Measurements from ENCODE around the gene TSPAN14. TPM values are rescaled to one million over a fixed set of nuclear protein-coding genes. Genes with fewer than 3 reads are reported as not detected.

Gene TSPAN14
- total RNA-seq, 1 experiment from 2014 or later, result 3.4 TPM

DNA sequence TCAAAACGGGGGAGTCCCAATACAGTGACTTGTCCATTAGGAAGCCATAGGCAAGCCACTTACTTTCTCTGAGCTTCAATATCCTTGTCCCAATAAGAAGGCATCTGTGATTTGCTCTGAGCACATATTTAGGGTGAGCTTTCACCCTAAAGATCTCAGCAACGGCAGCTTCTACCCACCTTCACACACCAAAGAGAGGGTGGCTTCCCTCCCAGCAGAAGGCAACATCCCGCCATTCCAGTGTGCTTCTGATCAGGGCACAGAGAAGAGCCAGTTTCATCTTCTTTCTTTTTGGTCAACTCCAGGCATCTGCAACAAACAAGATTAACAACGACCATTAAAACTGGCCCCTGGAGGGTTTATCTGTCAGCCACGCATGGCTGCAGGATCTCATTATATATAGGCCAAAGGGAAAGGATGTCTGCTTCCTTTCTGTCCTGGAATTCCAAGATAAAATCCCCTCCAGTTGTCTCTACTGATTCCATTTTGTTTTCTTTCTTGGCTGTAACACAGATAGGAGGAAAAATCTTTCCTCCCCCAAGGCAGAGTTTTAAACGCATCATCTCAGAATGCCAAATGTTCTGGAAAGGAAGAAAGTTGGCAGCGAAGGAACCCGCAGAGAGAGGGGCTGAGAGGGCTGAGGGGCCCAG, 83.1 kb downstream of the TSPAN14 start:
- DNase-seq, result no peak
- Histone ChIP-seq H3K4me2 (ENCODE audit: low read depth, low read length, poor library complexity, severe bottlenecking) (peak overlapping the region; percentile 63), H3K4me3 (ENCODE audit: low read length) (no peak overlapping the region; the same call in 1 of the 2 replicates)

GRCh38 chr10:80537736-80538480, 83.8 kb downstream of the TSPAN14 start, which contains the start of gene SH2D4B:
TSS of gene SH2D4B (plus strand) at chr10:80537902. CDS start at chr10:80538332, 430 bp downstream.
- Histone ChIP-seq H3K4me1 (ENCODE audit: low read length) (peaks cover 18% of the 10 kb centered on the region), H3K4me2 (ENCODE audit: low read depth, low read length, poor library complexity, severe bottlenecking) (peak within 1 kb of the TSS; percentile 63), H4K20me1 (ENCODE audit: insufficient read depth, low read depth, low read length) (no peaks in the 10 kb centered on the region)

More for the DNA sequence above, 83.1 kb downstream of the TSPAN14 start:
- Histone ChIP-seq H2AFZ (ENCODE audit: low read length) (no peak overlapping the region), H3K27ac (ENCODE audit: low read length) (no peak overlapping the region), H3K79me2 (ENCODE audit: low read length) (no peaks in the 10 kb centered on the region), H4K20me1 (ENCODE audit: insufficient read depth, low read depth, low read length) (no peaks in the 10 kb centered on the region), H3K9me3 (ENCODE audit: low read length) (no peaks in the 10 kb centered on the region), H3K9ac (ENCODE audit: low read length) (0 out of 2 replicates have a peak overlapping the region, but pooled peaks have one; percentile 64), H3K27me3 (ENCODE audit: low read length) (no peaks in the 10 kb centered on the region), H3K36me3 (ENCODE audit: insufficient read depth, low read length) (no peaks in the 10 kb centered on the region), H3K9me2 (replicated peaks; ENCODE audit: insufficient read depth, low read length) (no peaks in the 10 kb centered on the region), H3K4me1 (ENCODE audit: low read length) (peaks cover 18% of the 10 kb centered on the region)

DNA sequence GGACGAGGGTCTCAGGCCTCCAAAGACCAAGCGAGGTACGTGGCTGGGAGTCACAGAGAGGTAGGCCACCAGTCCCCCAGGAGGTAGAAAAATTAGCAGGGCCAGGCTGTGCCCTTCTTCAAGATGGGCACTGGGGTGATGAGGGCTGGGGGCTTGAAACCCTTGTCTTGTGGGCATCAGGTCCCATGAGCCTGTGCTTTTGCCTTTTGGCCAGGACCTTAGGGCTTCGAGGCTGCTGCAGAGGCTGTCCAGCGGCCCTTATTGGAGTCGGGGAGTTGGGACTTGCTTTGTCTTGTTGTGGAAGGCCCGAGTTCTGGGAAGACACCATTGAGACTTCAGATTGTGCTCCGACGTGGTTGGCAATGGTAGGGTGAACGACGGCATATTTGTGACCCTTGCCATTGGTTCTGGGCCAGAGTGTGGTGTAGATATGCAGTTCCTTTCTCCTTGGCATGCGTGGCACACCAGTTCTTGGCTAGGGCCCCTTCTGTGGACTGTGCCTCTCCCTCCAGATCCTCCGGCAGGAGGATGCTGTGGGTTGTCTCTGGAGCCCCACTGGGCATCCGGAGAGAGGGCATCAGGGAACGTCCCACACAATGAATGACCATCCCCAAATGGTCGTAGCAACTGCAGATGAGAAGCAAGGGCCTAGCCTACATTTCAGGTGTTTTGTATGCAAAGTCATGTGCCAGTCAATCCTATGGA, 84.5 kb downstream of the TSPAN14 start:
- no peaks in the 10 kb centered on the region for H3K9me3 ChIP-seq (ENCODE audit: low read length)
- no peak overlapping the region for H3K27ac ChIP-seq (ENCODE audit: low read length)
- peaks cover 18% of the 10 kb centered on the region for H3K4me1 ChIP-seq (ENCODE audit: low read length)
- no peaks in the 10 kb centered on the region for H4K20me1 ChIP-seq (ENCODE audit: insufficient read depth, low read depth, low read length)
- H3K9me2 ChIP-seq (replicated peaks; ENCODE audit: insufficient read depth, low read length), result no peaks in the 10 kb centered on the region
- DNase-seq, result no peak
- no peak overlapping the region for H2AFZ ChIP-seq (ENCODE audit: low read length)
- H3K36me3 ChIP-seq (ENCODE audit: insufficient read depth, low read length), result no peaks in the 10 kb centered on the region
- no peak overlapping the region for H3K9ac ChIP-seq (ENCODE audit: low read length)
- H3K4me3 ChIP-seq (ENCODE audit: low read length), result no peak overlapping the region
- no peak overlapping the region for H3K4me2 ChIP-seq (ENCODE audit: low read depth, low read length, poor library complexity, severe bottlenecking)
- H3K79me2 ChIP-seq (ENCODE audit: low read length), result no peaks in the 10 kb centered on the region
- no peaks in the 10 kb centered on the region for H3K27me3 ChIP-seq (ENCODE audit: low read length)

More at GRCh38 chr10:80537736-80538480, 83.8 kb downstream of the TSPAN14 start, which contains the start of gene SH2D4B:
- H3K9me3 ChIP-seq (ENCODE audit: low read length), result no peaks in the 10 kb centered on the region
- no peak within 1 kb of the TSS for H3K27ac ChIP-seq (ENCODE audit: low read length)
- no peaks in the 10 kb centered on the region for H3K9me2 ChIP-seq (replicated peaks; ENCODE audit: insufficient read depth, low read length)
- peak within 1 kb of the TSS; percentile 59; the same call in 1 of the 2 replicates for H3K4me3 ChIP-seq (ENCODE audit: low read length)
- no peak within 1 kb of the TSS for H2AFZ ChIP-seq (ENCODE audit: low read length)
- no peak for DNase-seq
- peak within 1 kb of the TSS; percentile 64; the same call in 1 of the 2 replicates for H3K9ac ChIP-seq (ENCODE audit: low read length)
- no peaks in the 10 kb centered on the region for H3K27me3 ChIP-seq (ENCODE audit: low read length)
- H3K36me3 ChIP-seq (ENCODE audit: insufficient read depth, low read length), result no peaks in the 10 kb centered on the region
- no peaks in the 10 kb centered on the region for H3K79me2 ChIP-seq (ENCODE audit: low read length)

DNA sequence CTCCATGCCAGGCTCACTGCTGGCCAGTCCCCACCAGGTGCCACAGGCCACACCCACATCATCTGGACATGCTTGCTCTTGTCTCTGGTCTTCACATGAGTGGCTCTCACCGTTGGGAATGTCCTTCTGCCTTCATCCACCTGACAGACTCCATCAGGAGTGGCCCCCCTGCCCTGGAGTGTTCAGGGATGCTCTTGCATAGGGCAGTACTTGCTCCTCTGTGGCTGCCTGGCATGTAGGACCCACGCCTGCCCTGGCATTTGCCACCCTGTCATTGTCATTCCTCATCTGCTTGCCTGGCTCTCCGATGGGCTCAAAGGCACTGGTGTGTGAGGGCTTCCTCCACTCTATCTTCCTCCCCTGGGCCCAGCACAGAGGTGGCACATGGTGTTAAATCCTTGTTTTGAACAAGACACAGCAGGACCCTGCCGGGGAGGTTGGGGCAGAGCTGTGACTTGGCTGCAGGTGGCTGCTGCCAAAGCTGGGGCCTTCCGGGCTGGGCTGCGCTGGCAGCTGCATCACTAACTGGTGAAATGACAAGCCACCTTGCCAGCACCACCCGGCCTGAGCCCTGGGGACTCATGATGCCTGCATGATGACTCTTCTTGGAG, 85.4 kb downstream of the TSPAN14 start:
- H3K27ac ChIP-seq (ENCODE audit: low read length), result no peak overlapping the region
- no peaks in the 10 kb centered on the region for H3K9me3 ChIP-seq (ENCODE audit: low read length)
- H3K27me3 ChIP-seq (ENCODE audit: low read length), result no peaks in the 10 kb centered on the region
- no peak overlapping the region for H2AFZ ChIP-seq (ENCODE audit: low read length)
- H3K4me3 ChIP-seq (ENCODE audit: low read length), result no peak overlapping the region
- no peaks in the 10 kb centered on the region for H3K79me2 ChIP-seq (ENCODE audit: low read length)
- H3K9me2 ChIP-seq (replicated peaks; ENCODE audit: insufficient read depth, low read length), result no peaks in the 10 kb centered on the region
- no peak overlapping the region for H3K4me2 ChIP-seq (ENCODE audit: low read depth, low read length, poor library complexity, severe bottlenecking)
- peaks cover 18% of the 10 kb centered on the region for H3K4me1 ChIP-seq (ENCODE audit: low read length)
- no peaks in the 10 kb centered on the region for H3K36me3 ChIP-seq (ENCODE audit: insufficient read depth, low read length)
- no peak overlapping the region for H3K9ac ChIP-seq (ENCODE audit: low read length)
- DNase-seq, result no peak
- no peaks in the 10 kb centered on the region for H4K20me1 ChIP-seq (ENCODE audit: insufficient read depth, low read depth, low read length)

DNA sequence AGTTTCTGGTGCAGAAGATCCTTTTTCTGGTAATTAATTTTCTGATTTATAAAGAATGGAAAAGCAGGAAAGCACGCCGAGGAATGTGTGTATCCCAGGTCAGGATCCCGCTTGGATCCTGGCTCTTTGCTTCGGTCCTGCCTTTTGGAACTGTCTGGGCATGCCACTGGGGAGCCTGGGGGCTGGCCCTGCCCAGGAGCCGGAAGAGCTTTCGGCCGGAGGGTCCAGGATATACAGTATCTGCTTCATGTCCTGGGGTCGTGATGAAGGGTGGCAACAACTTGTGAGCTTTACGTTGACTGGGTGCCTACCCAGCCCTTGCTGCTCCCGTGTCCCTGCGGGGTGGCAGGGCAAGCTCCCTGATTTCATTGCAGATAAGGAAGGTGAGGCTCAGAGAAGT, 86.0 kb downstream of the TSPAN14 start:
- Histone ChIP-seq H3K4me2 (ENCODE audit: low read depth, low read length, poor library complexity, severe bottlenecking) (no peak overlapping the region), H3K4me3 (ENCODE audit: low read length) (no peak overlapping the region), H3K27ac (ENCODE audit: low read length) (no peak overlapping the region), H3K9me2 (replicated peaks; ENCODE audit: insufficient read depth, low read length) (no peaks in the 10 kb centered on the region), H2AFZ (ENCODE audit: low read length) (no peak overlapping the region), H3K27me3 (ENCODE audit: low read length) (no peaks in the 10 kb centered on the region), H3K9me3 (ENCODE audit: low read length) (no peaks in the 10 kb centered on the region), H3K79me2 (ENCODE audit: low read length) (no peaks in the 10 kb centered on the region), H3K36me3 (ENCODE audit: insufficient read depth, low read length) (no peaks in the 10 kb centered on the region), H3K4me1 (ENCODE audit: low read length) (peaks cover 18% of the 10 kb centered on the region), H3K9ac (ENCODE audit: low read length) (no peak overlapping the region), H4K20me1 (ENCODE audit: insufficient read depth, low read depth, low read length) (no peaks in the 10 kb centered on the region)
- no peak for DNase-seq

GRCh38 chr10:80540618-80540980, 86.5 kb downstream of the TSPAN14 start:
- Histone ChIP-seq H4K20me1 (ENCODE audit: insufficient read depth, low read depth, low read length) (no peaks in the 10 kb centered on the region), H3K27me3 (ENCODE audit: low read length) (no peaks in the 10 kb centered on the region), H3K4me1 (ENCODE audit: low read length) (peaks cover 16% of the 10 kb centered on the region), H3K79me2 (ENCODE audit: low read length) (no peaks in the 10 kb centered on the region), H3K27ac (ENCODE audit: low read length) (no peak overlapping the region), H2AFZ (ENCODE audit: low read length) (no peak overlapping the region), H3K4me3 (ENCODE audit: low read length) (no peak overlapping the region), H3K9me2 (replicated peaks; ENCODE audit: insufficient read depth, low read length) (no peaks in the 10 kb centered on the region), H3K9me3 (ENCODE audit: low read length) (no peaks in the 10 kb centered on the region), H3K9ac (ENCODE audit: low read length) (no peak overlapping the region), H3K4me2 (ENCODE audit: low read depth, low read length, poor library complexity, severe bottlenecking) (no peak overlapping the region), H3K36me3 (ENCODE audit: insufficient read depth, low read length) (no peaks in the 10 kb centered on the region)
- no peak for DNase-seq

- H3K9me3 ChIP-seq (ENCODE audit: low read length), result no peaks in the 10 kb centered on the region
- no peaks in the 10 kb centered on the region for H3K79me2 ChIP-seq (ENCODE audit: low read length)
- no peak overlapping the region for H3K4me2 ChIP-seq (ENCODE audit: low read depth, low read length, poor library complexity, severe bottlenecking)
- no peak overlapping the region for H3K4me3 ChIP-seq (ENCODE audit: low read length)
- H3K27ac ChIP-seq (ENCODE audit: low read length), result no peak overlapping the region
- H3K9ac ChIP-seq (ENCODE audit: low read length), result no peak overlapping the region
- H3K36me3 ChIP-seq (ENCODE audit: insufficient read depth, low read length), result no peaks in the 10 kb centered on the region
- no peaks in the 10 kb centered on the region for H4K20me1 ChIP-seq (ENCODE audit: insufficient read depth, low read depth, low read length)
- no peak for DNase-seq
- H2AFZ ChIP-seq (ENCODE audit: low read length), result no peak overlapping the region
- H3K9me2 ChIP-seq (replicated peaks; ENCODE audit: insufficient read depth, low read length), result no peaks in the 10 kb centered on the region
- H3K4me1 ChIP-seq (ENCODE audit: low read length), result peaks cover 10% of the 10 kb centered on the region
- no peaks in the 10 kb centered on the region for H3K27me3 ChIP-seq (ENCODE audit: low read length)
Observed at GRCh38 chr10:80540981-80541750, 87.1 kb downstream of the TSPAN14 start.

All from Karpas-422 (cell line).